Activated CD8-positive, alpha-beta T cell treated with anti-CD3 and anti-CD28 coated beads for 36 hours (primary cell): ENCODE results near the gene CHMP4A. TPM values are rescaled to one million over a fixed set of nuclear protein-coding genes. Genes with fewer than 3 reads are reported as not detected.
"Not testable (repeated sequence)": the region's sequence is repeated elsewhere in the genome, so short reads cannot be mapped to it uniquely, and the experiment has no call there.

Experiments used
- ATAC-seq: fragments of 200-7000 bp; cut with Tn5 transposase; one replicate; pipeline ENCODE4 v1.10.0; 2021; ENCODE audit warnings: mild to moderate bottlenecking, moderate library complexity
- CTCF ChIA-PET: fragments of 350-600 bp; sonication (Branson Sonifier 250); formaldehyde crosslinking; loops from one replicate; lab custom pipeline; 2021; ENCODE audit warnings: antibody characterized with exemption; lab: Charles Lee
- POLR2A ChIA-PET: fragments of 350-600 bp; sonication (Branson Sonifier 250); formaldehyde crosslinking; loops from one replicate; lab custom pipeline; 2021; ENCODE audit warnings: antibody characterized with exemption; lab: Charles Lee
- DNase-seq: peaks from one replicate; pipeline ENCODE4 v3.0.0-alpha.2; 2020
- H3K27ac Mint-ChIP-seq: one replicate; pipeline ENCODE4 v1.8.0; 2021; ENCODE audit warnings: mild to moderate bottlenecking, mixed read lengths
- H3K27me3 Mint-ChIP-seq: one replicate; pipeline ENCODE4 v1.8.0; 2021; ENCODE audit warnings: mixed read lengths
- H3K36me3 Mint-ChIP-seq: one replicate; pipeline ENCODE4 v1.8.0; 2021; ENCODE audit warnings: low read depth, mixed read lengths
- H3K4me1 Mint-ChIP-seq: one replicate; pipeline ENCODE4 v1.8.0; 2021; ENCODE audit warnings: low read depth, mixed read lengths
- H3K4me3 Mint-ChIP-seq: one replicate; pipeline ENCODE4 v1.8.0; 2021; ENCODE audit warnings: mild to moderate bottlenecking, moderate library complexity, mixed read lengths
- H3K9me3 Mint-ChIP-seq: one replicate; pipeline ENCODE4 v1.8.0; 2021; ENCODE audit warnings: mixed read lengths
- CTCF ChIP-seq: fragments of 200-600 bp; IDR thresholded peaks from one replicate; pipeline ENCODE4 v1.8.0; 2022; ENCODE audit warnings: antibody characterized with exemption, mild to moderate bottlenecking
- intact Hi-C: fragments of 100-400 bp; cut with micrococcal nuclease; formaldehyde crosslinking; loops from one replicate; pipeline ENCODE4 v1.10.0; 2022
- total RNA-seq, 2 experiments: library from RNA; stranded (reverse); gene quantifications; one replicate each; pipeline ENCODE4 v1.2.3, GENCODE V29; 2021

The CHMP4A gene
- total RNA-seq, 2 experiments from 2014 or later, result 55.6 to 61.8 TPM

DNA sequence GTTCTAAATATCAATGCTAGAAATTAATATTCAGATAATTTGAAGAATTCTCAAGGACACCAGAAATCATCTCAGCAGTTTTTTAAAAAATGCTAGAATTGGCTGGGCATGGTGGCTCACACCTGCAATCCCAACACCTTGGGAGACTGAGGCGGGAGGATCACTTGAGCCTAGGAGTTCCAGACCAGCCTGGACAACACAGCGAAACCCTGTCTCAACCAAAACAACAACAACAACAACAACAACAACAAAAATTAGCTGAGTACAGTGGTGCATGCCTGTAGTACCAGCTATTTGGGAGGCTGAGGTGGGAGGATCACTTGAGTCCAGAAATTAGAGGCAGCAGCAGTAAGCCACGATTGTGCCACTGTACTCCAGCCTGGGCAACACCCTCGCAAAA, 5.8 kb upstream of the CHMP4A start:
- TF ChIP-seq CTCF, result no peak
- Mint-ChIP-seq H3K27me3 (no peaks in the 10 kb centered on the region), H3K27ac (no peak overlapping the region), H3K36me3 (peaks cover 10% of the 10 kb centered on the region), H3K4me1 (peaks cover 22% of the 10 kb centered on the region), H3K9me3 (no peaks in the 10 kb centered on the region), H3K4me3 (no peak overlapping the region)
- intact Hi-C loops, result no loop called here
- CTCF ChIA-PET, result interaction anchor here (0.9 to 2.6 kb wide), 3 partner anchors 10 to 89 kb away, joined by 3 to 12 read pairs (median 6); partner anchors contain the start of gene CIDEB
- ATAC-seq (no peak), DNase-seq (no peak)
- POLR2A ChIA-PET, result interaction anchor here (1.1 to 1.3 kb wide), 2 partner anchors 16 to 58 kb away, joined by 3 read pairs; partner anchors contain the start of gene IRF9

GRCh38 chr14:24216876-24217275, 3.6 kb upstream of the CHMP4A start:
- Mint-ChIP-seq H3K36me3 (peaks cover 26% of the 10 kb centered on the region), H3K4me1 (peaks cover 33% of the 10 kb centered on the region), H3K27ac (peak overlapping the region; percentile 98)
- CTCF ChIA-PET, result interaction anchor here (1.0 to 2.0 kb wide), 5 partner anchors 8 to 84 kb away, joined by 3 to 21 read pairs (median 8); partner anchors contain the start of genes IRF9 and TINF2
- H3K4me3 Mint-ChIP-seq, intact Hi-C loops, H3K27me3 Mint-ChIP-seq, DNase-seq, H3K9me3 Mint-ChIP-seq, ATAC-seq: not testable (repeated sequence)
- POLR2A ChIA-PET, result interaction anchor here (1.3 to 1.7 kb wide), 3 partner anchors 10 to 16 kb away, joined by 4 to 11 read pairs (median 5); partner anchors contain the start of gene GMPR2

DNA sequence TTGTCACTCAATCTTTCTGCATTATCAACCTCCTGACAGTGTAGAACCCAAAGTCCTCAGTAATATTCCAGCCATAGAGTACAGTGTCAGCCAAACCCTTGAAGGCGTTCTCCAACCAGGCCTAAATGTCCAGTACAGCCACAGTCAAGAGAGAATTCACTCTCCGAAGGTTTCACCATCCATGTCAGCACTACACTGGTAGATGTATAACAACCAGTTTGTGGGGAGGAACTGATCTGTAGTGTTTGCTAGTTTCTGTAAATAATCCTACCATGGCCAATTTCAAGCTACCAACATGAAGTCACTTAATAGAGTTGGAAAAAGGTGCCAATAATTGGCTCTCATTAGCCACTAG, 3.0 kb upstream of the CHMP4A start:
- Mint-ChIP-seq H3K36me3 (peaks cover 31% of the 10 kb centered on the region), H3K4me1 (peaks cover 38% of the 10 kb centered on the region), H3K27ac (peak overlapping the region; percentile 98), H3K4me3 (peak overlapping the region; percentile 97), H3K9me3 (no peaks in the 10 kb centered on the region), H3K27me3 (no peaks in the 10 kb centered on the region)
- intact Hi-C loops, result no loop called here
- no peak for TF ChIP-seq CTCF
- ChIA-PET POLR2A (interaction anchor here (1.1 to 4.1 kb wide), 12 partner anchors 9 to 214 kb away, joined by 3 to 41 read pairs (median 5); partner anchors contain the start of genes DHRS1, GMPR2, IPO4 and IRF9), CTCF (interaction anchor here (0.9 to 3.6 kb wide), 15 partner anchors 9 to 215 kb away, joined by 3 to 25 read pairs (median 5); partner anchors contain the start of genes IRF9, LTB4R, LTB4R2 and TINF2)
- ATAC-seq (no peak), DNase-seq (no peak)

DNA sequence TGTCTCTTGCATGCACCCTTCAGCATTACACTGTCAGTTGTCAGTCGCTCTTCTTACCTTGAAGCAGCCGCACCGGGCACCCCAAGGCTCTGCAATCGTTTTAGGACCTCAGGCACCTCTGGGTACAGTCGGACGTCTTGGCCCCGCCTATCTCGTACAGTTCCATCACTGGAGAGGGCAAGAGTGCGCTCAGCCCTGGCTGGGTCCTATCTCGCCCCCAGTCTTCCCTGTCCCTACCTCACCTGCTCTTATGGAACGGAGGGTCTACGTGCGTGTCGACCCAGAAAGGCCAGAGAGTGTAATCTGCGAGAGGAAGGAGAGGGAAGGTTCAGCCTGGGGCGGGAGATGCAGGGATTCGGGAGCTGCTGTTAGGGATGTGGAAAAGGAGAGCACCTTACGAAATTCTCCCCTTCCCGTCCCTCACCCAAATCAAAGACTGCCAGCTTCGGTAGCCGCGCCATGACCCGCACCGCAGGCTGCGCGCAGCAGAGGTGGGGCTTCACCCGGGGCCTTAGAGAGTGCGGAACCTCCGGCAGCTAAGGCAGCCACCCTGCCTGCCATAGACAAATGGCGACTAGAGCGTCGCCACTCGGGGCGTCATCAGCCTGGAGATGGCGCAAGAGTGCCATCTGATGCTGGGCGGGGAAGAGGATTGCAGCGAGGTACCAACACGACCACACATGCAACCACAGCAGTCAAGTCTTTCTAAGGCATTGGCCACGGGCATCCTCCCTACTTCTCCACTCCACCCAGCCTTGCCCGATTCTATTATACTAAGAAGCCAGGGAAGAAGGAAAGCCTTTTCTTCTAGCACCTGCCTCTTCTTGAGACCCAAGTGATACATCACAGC, 2.4 kb upstream of the CHMP4A start, which contains the start of gene MDP1:
Gene MDP1 (minus strand): TSS at position 572 of the 850 bp plus-strand sequence. CDS start 111 bp downstream, at position 461.
- Mint-ChIP-seq H3K27ac (peak within 1 kb of the TSS; percentile 98), H3K36me3 (peaks cover 33% of the 10 kb centered on the region), H3K4me3 (peak within 1 kb of the TSS; percentile 97), H3K4me1 (peaks cover 40% of the 10 kb centered on the region), H3K9me3 (no peaks in the 10 kb centered on the region), H3K27me3 (no peaks in the 10 kb centered on the region)
- DNase-seq, result peak; percentile 91
- ATAC-seq, result peak; percentile 74
- intact Hi-C loops, result no loop called here
- POLR2A ChIA-PET, result interaction anchor here (1.1 to 4.1 kb wide), 13 partner anchors 9 to 215 kb away, joined by 3 to 41 read pairs (median 5); partner anchors contain the start of genes DHRS1, GMPR2, IPO4 and IRF9
- TF ChIP-seq CTCF, result peak; percentile 45
- CTCF ChIA-PET, result interaction anchor here (0.7 to 3.6 kb wide), 18 partner anchors 9 to 216 kb away, joined by 3 to 25 read pairs (median 4); partner anchors contain the start of genes DHRS1, IPO4, IRF9 and LTB4R
